GM18505 (cell line): ENCODE data around the gene CMBL.

Experiments used
- ATAC-seq: cut with Tn5 transposase; IDR thresholded peaks from one replicate; pipeline ENCODE4 v1.9.1; 2021; ENCODE audit not compliant: unreplicated experiment
- POLR2A ChIP-seq: IDR thresholded peaks from 4 replicates; pipeline ENCODE4 v1.6.1; 2011; ENCODE audit warnings: borderline replicate concordance; ENCODE audit not compliant: insufficient read depth, insufficient read length; ENCODE audit errors: extremely low read depth

CMBL gene

GRCh38 chr5:10233505-10233904 is 74.2 kb downstream of the CMBL start:
- no peak for TF ChIP-seq POLR2A
- ATAC-seq = no peak

GRCh38 chr5:10233011-10233410 is 74.7 kb downstream of the CMBL start:
- TF ChIP-seq POLR2A = no peak
- no peak for ATAC-seq

GRCh38 chr5:10232386-10232785 is 75.3 kb downstream of the CMBL start:
- no peak for TF ChIP-seq POLR2A
- ATAC-seq = no peak

GRCh38 chr5:10229306-10230048 is 78.2 kb downstream of the CMBL start:
- no peak for TF ChIP-seq POLR2A
- no peak for ATAC-seq

- no peak for ATAC-seq
- no peak for TF ChIP-seq POLR2A
Observed at GRCh38 chr5:10228288-10228687, 79.4 kb downstream of the CMBL start.
